GM18517 (cell line): ENCODE results near the gene PDIA2.

Source experiments
- ATAC-seq: cut with Tn5 transposase; IDR thresholded peaks from one replicate; pipeline ENCODE4 v1.9.1; 2021; ENCODE audit warnings: mild to moderate bottlenecking, moderate library complexity; ENCODE audit not compliant: unreplicated experiment

PDIA2 gene

DNA sequence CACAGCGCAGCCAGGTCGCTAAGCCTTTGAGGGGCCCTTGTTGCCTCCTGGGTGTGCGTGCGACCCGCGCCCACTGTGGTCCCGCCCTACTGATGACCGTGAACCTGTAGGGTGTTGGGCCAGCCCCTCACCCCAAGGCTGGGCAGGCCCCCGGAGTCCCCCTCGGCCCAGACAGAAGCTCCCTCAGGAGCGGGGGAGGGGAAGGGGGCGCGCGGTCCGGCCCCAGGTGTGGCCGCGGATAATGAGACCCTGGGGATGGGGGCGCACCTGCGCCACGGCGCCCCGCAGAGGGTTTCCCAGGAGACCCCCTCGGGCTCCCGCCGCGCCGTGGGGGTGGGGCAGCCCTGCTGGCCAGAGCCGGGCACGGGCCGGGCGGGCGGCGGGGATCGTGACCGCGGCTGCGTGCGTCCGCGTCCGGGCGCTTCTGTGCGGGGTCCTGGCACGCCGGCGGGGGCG lies 2.9 kb upstream of the PDIA2 start:
- ATAC-seq, result no peak

- ATAC-seq, result no peak
Observed at GRCh38 chr16:280552-280951, 2.4 kb upstream of the PDIA2 start, which contains the start of gene ARHGDIG. Gene ARHGDIG (plus strand): TSS chr16:280591. CDS start chr16:280681, 90 bp downstream.

DNA sequence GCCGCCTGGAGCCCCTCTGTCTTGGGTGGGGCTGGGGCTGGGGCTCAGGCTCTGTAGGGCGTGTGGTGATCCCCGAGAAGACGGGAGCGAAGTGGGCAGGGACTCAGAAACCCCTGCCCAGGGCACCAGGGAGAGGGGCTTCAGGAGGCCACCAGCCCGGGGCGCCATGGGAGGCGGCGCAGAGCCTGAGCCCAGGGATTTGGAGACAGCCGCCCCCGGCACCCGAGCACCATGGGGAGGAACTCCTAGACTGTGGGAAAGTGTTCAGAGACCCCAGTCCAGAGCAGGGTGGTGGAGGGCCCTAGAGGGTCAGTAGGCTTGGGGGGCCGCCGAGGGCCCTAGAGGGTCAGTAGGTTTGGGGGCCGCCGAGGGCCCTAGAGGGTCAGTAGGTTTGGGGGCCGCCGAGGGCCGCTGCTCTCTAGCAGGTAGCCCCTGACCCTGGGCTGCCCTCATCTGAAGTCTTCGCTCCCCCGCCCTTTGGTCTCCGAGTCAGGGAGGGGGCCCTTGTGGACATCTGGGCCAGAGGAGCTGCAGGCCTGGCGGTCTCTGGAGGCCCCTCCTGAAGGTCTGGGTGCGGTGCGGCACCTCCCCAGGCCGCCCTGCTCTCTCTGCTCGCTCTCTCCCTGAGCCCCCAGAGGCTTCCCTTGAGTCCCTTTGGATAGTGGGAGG lies 1.8 kb upstream of the PDIA2 start:
- ATAC-seq, result no peak

- no peak for ATAC-seq
Observed at GRCh38 chr16:281660-282255, 1.2 kb upstream of the PDIA2 start.

DNA sequence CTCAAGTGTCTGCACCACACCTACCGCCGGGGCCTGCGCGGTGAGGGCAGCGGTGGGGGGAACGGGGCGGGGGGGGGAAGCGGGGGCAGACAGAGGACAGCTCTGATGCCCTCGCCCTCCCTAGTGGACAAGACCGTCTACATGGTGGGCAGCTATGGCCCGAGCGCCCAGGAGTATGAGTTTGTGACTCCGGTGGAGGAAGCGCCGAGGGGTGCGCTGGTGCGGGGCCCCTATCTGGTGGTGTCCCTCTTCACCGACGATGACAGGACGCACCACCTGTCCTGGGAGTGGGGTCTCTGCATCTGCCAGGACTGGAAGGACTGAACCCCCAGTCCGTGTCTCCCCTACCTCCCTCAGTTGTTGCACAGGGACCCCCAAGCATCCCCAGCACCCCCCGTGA lies 473 bp upstream of the PDIA2 start:
- ATAC-seq, result no peak

- ATAC-seq, result no peak
Observed at GRCh38 chr16:284204-285120, 1.5 kb downstream of the PDIA2 start.

- no peak for ATAC-seq
Observed at GRCh38 chr16:285146-286055, 2.4 kb downstream of the PDIA2 start.

GRCh38 chr16:286491-287297 lies 3.7 kb downstream of the PDIA2 start:
- ATAC-seq, result no peak

- ATAC-seq, result no peak
Observed at GRCh38 chr16:287298-287811, 4.4 kb downstream of the PDIA2 start.

DNA sequence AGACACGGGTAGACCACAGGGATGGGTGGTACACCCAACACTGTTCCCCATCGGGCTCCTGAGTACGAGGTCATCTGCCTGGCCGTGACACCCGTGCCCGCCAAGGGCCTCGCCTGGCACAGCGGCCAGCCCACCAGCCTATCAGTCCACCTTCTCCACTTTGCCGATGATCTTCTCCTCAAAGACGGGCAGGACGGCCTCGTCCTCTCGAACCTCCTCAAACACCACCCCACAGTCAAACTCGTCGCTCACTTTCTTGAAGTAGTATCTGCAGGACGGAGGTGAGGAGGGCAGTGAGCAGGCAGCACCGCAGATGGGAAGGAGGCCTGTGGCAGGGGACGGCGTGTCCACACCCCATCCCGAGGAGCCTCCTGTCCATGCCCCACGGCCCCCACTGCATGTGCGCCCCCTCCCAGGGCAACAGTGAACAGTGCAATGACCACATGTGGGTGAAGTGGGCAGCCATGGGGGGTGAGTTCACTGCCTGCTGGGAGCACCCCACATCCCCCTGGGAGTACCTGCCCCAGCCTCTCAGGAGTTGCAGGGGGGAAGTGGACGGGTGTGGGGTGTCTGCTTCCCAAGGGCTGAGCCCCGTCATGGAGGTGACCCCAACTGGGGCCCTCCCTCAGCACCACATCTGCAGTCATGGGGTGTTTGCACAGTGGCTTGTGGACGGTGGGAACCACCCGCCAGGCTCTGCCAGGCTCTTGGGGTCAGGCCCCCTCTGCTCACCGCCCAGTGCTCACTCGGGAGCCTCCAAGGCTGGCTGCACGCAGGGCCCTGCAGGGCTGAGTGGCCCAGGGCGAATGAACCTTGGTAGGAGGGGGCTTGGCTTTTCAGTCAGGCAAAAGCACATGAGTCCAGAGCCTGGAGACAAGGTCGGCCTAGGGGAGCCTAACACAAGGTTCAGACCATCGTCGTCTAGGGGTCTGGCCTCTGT lies 5.3 kb downstream of the PDIA2 start:
- ATAC-seq, result no peak

DNA sequence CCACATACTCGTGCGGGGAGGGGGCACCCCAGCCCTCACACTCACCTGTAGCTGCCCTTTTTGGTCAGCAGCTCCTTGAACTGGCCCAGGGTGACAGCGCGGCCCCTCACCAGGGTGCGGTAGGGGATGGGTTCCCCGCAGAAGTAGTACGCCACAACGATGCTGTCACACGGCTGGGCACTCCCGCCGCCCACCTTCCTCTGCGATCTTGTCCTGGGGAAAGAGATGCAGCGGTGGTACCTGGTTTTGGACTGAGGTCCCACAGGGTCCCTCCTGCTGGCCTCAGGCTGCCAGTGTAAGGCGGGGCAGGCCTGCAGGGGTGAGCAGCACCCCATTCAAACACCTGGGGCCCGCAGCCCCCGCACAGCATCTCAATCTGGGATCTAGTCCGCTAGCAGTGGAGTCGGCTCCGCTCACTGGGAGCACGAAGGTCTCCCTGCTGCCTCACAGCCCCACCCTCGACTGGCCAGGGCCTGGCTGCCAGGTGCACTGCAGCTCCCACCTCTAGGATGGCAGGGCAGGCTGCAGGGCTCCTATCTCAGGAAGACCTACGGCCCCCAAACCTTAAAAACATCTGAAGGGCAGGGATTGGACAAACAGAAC lies 6.5 kb downstream of the PDIA2 start:
- ATAC-seq, result no peak

- no peak for ATAC-seq
Observed at GRCh38 chr16:290015-290680, 7.2 kb downstream of the PDIA2 start.

DNA sequence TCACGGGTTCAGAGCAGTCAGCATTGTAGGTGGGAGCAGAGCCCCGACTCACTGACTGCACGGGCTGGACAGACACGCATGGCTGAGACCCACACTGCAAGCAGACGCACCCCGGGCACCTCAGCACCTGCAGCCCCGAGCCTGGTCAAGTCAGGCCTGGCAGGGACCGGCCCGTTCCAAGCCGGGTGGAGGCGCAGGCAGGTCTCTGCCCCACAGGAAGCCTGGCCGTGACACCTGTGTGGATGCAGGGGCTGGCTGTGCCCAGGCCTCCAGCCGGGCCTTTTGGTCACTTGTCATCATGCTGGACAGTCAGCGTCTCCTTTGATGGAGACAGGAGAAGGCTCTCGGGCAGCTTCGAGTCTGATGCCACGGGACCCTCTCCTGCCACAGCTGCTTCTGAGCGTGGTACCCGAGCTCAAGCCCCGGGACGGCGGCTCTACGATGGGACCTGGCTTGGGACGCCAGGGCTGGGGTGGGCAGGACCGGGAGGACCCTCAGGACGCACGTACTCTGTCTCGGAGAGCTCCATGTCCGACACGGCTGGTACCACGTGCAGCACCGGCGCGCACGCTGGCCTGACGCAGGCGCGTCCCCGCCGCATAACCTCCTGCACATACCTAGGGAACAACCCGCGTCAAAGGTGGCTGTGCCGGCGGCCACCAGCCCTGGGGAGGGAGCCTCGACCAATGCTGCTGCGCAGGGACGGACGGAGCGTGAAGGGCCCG lies 7.9 kb downstream of the PDIA2 start:
- ATAC-seq, result no peak

DNA sequence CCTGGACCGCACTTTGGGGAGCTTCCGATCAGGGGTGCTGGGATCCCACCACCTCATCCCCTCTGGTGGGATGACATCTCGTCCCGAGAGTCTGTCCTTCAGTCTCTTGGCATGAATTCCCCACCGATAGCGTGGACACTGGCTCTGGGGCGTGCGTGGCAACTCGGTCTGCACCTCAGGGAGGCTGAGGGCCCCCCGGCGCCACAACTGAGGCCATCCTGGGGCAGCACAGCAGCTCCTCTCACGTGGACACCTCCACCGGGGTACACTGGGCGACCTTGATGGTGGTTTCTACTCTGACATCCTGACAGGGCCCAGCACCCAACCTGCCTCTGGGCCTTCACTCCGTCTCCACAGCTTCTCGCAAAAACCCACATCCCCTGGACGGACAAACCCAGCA lies 8.6 kb downstream of the PDIA2 start:
- no peak for ATAC-seq

- ATAC-seq, result no peak
Observed at GRCh38 chr16:293043-293775, 10.2 kb downstream of the PDIA2 start.

- ATAC-seq, result no peak
Observed at GRCh38 chr16:296276-296675, 13.3 kb downstream of the PDIA2 start.
